HepG2 (cell line): Measurements from ENCODE around the gene NELFB. TPM values are rescaled to one million over a fixed set of nuclear protein-coding genes. Genes with fewer than 3 reads are reported as not detected.
A peak's percentile ranks its signal among the peaks of the same experiment; 100 is the strongest.

ENCODE experiments used
- ARID3A ChIP-seq: IDR thresholded peaks from 2 replicates; pipeline ENCODE4 v1.6.1; 2012; ENCODE audit warnings: low read depth, low read length, improper control_type of control experiment
- ERF ChIP-seq: IDR thresholded peaks from 2 replicates; pipeline ENCODE4 v1.6.1; 2018; ENCODE audit warnings: missing biosample characterization, missing genetic modification reagents
- EZH2 ChIP-seq: conservative IDR thresholded peaks from 2 replicates; pipeline ENCODE4 v1.6.1; 2012; ENCODE audit warnings: mild to moderate bottlenecking, low read depth, low read length, moderate library complexity
- LCORL ChIP-seq, 2 experiments: fragments of 450-650 bp in 1 of 2; sonication (generic) in 1 of 2; formaldehyde crosslinking in 1 of 2; IDR thresholded peaks; 2 replicates each; pipeline versions ENCODE4 v1.5.0 to v1.6.1; 2017 to 2020; ENCODE audit warnings: antibody characterized with exemption in 1 of 2, missing genetic modification reagents in 1 of 2
- NONO ChIP-seq, 2 experiments: fragments of 450-650 bp in 1 of 2; sonication (generic) in 1 of 2; formaldehyde crosslinking in 1 of 2; IDR thresholded peaks in 1 of 2; conservative IDR thresholded peaks in 1 of 2; 2 replicates each; pipeline versions ENCODE4 v1.6.1 to v1.8.0; 2017 to 2022; ENCODE audit warnings: mild to moderate bottlenecking in 1 of 2, missing genetic modification reagents in 1 of 2, moderate library complexity in 1 of 2
- PHB2 ChIP-seq: fragments of 450-650 bp; IDR thresholded peaks from 2 replicates; pipeline ENCODE4 v1.6.1; 2018; ENCODE audit not compliant: partially characterized antibody
- REST ChIP-seq, 2 experiments: IDR thresholded peaks; 2 replicates each; pipeline ENCODE4 v1.6.1; 2011 to 2012; ENCODE audit warnings: low read length in 2 of 2, borderline replicate concordance in 1 of 2, low read depth in 1 of 2, mild to moderate bottlenecking in 1 of 2, moderate library complexity in 1 of 2
- SIN3A ChIP-seq: IDR thresholded peaks from 2 replicates; pipeline ENCODE4 v1.6.1; 2011; ENCODE audit warnings: low read depth, mild to moderate bottlenecking, control low read depth, low read length, borderline replicate concordance
- SOX6 ChIP-seq, 2 experiments: fragments of 450-650 bp in 1 of 2; sonication (generic) in 1 of 2; formaldehyde crosslinking in 1 of 2; IDR thresholded peaks; 2 replicates each; pipeline versions ENCODE4 v1.4.0 to v1.6.1; 2017 to 2020; ENCODE audit warnings: antibody characterized with exemption in 1 of 2, mild to moderate bottlenecking in 1 of 2, missing genetic modification reagents in 1 of 2
- USF2 ChIP-seq, 2 experiments: sonication (generic) in 1 of 2; formaldehyde crosslinking in 1 of 2; IDR thresholded peaks; 2 replicates each; pipeline versions ENCODE4 v1.5.1 to v1.6.1; 2011 to 2020; ENCODE audit warnings: borderline replicate concordance in 1 of 2, low read depth in 1 of 2, low read length in 1 of 2, mild to moderate bottlenecking in 1 of 2, missing genetic modification reagents in 1 of 2, moderate library complexity in 1 of 2
- ZEB1 ChIP-seq: IDR thresholded peaks from 2 replicates; pipeline ENCODE4 v1.6.1; 2012; ENCODE audit warnings: mild to moderate bottlenecking, low read depth, inconsistent platforms; ENCODE audit not compliant: insufficient replicate concordance
- ZKSCAN1 ChIP-seq: fragments of 150-350 bp; IDR thresholded peaks from 2 replicates; pipeline ENCODE4 v1.6.1; 2014; ENCODE audit warnings: low read length
- ZMAT3 ChIP-seq: sonication (generic); formaldehyde crosslinking; conservative IDR thresholded peaks from 2 replicates; pipeline ENCODE4 v1.7.0; 2021; ENCODE audit warnings: missing genetic modification reagents
- ZNF121 ChIP-seq: sonication (generic); formaldehyde crosslinking; IDR thresholded peaks from 2 replicates; pipeline ENCODE4 v1.5.0; 2020; ENCODE audit warnings: mild to moderate bottlenecking, missing genetic modification reagents
- ZNF264 ChIP-seq: sonication (generic); formaldehyde crosslinking; IDR thresholded peaks from 2 replicates; pipeline ENCODE4 v1.4.0; 2020; ENCODE audit warnings: missing genetic modification reagents
- ZNF326 ChIP-seq: sonication (generic); formaldehyde crosslinking; IDR thresholded peaks from 2 replicates; pipeline ENCODE4 v1.4.0; 2020; ENCODE audit warnings: missing genetic modification reagents, borderline replicate concordance
- ZNF747 ChIP-seq: sonication (generic); formaldehyde crosslinking; IDR thresholded peaks from 2 replicates; pipeline ENCODE4 v1.8.1; 2023; ENCODE audit warnings: missing genetic modification reagents, mild to moderate bottlenecking, borderline replicate concordance
- ZNF773 ChIP-seq: sonication (generic); formaldehyde crosslinking; IDR thresholded peaks from 2 replicates; pipeline ENCODE4 v1.4.0; 2020; ENCODE audit warnings: missing genetic modification reagents, borderline replicate concordance
- polyA plus RNA-seq, 8 experiments: library from polyadenylated mRNA; depleted of rRNA in 3 of 8; stranded (reverse) in 7 of 8; unstranded in 1 of 8; fragments of >200 nt; fragmentation: Illumina TruSeq in 4 of 8; extraction: Trizol in 4 of 8; gene quantifications; 2 replicates each; pipeline versions ENCODE4 v1.2.1 to v1.2.3, GENCODE V29; 2011 to 2016; ENCODE audit warnings: low read depth in 4 of 8, missing spikeins in 1 of 8, mixed read lengths in 1 of 8; ENCODE audit not compliant: insufficient read depth in 1 of 8
- total RNA-seq, 5 experiments: library from RNA; depleted of rRNA; stranded (reverse); fragments of >200 nt; fragmentation: Illumina TruSeq; extraction: Trizol; gene quantifications; 2 replicates each; pipeline ENCODE4 v1.2.3, GENCODE V29; 2016; ENCODE audit warnings: low read depth in 1 of 5
- TF ChIP-seq, protein P1 (sequence below): sonication (generic); formaldehyde crosslinking; IDR thresholded peaks from 2 replicates; pipeline ENCODE4 v1.8.1; 2023; ENCODE audit warnings: mild to moderate bottlenecking, moderate library complexity, missing genetic modification reagents

NELFB gene
- total and polyA plus RNA-seq, 2 of the 13 experiments (the other 11 are each of a cell fraction or from before 2014, with no cell fraction given) = 26.5 to 45.8 TPM

DNA sequence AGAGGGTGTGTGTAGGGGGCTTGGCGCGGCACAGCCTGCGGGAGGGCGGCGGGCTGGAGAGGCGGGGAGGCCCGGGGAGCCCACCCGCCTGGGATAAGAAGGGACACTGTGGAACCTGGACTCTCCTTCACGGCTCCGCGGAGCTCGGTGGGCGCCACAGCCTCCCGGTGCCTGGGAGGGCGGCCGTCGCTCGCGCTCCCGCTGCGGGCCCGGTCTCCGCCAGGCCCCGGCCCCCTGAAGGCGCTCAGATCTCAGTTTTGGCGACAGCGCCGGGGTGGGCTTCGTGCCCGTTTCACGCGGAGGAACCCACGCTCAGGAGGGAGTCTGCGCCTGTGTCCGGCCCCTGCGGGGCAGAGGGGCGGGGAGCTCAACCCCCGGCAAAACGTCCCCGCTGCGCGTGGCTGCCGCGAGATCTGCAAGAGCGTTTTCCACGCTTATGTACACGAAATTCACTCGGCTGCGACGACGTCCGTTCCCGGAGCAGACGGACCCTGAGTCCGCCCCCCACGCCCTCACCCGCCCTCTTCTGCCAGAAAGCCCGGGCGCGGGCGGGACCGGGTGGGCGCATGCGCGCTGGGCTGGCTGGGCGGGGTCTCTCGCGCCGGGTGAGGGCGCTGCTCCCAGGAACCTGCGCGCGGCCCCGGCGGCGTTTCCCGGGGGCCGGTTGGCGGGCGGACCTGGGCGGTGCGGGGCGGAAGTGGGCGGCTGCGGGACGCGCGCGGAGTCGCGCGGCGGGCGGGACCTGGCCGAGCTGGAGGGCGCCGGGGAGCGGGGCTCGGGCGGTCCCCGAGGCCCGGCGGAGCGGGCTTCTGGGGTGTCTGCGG, at the start of gene NELFB (continued):
- no peak for TF ChIP-seq NONO (IDR thresholded peaks at IDR 0.05)
- peak; percentile 80; the same call in 1 of the 2 replicates for TF ChIP-seq NONO (CRISPR knock-in tag; conservative IDR thresholded peaks at IDR 0.05)
- TF ChIP-seq ZNF121 (CRISPR knock-in tag) = no peak
- TF ChIP-seq ZEB1 = peak; percentile 21
- TF ChIP-seq, protein P1, sequence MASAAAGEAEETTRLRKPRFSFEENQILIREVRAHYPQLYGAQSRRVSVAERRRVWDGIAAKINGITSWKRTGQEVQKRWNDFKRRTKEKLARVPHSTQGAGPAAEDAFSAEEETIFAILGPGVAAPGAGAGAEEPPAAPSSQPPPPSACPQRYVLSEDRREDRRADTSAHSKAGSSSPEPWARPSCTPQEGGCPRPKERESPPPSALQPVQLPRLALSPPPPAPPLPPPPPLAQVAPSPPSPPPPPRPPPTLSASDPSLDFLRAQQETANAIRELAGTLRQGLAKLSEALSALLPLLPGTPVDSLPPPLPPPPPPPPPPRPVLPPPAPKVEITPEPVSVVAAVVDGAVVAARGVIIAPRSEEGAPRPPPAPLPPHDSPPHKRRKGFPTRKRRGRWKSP = 0 out of 2 replicates have a peak, but pooled peaks have one; percentile 58
- TF ChIP-seq SIN3A = peak; percentile 70; the same call in 1 of the 2 replicates
- no peak for TF ChIP-seq ARID3A
- TF ChIP-seq ZKSCAN1 = no peak
- peak; percentile 21; the same call in 1 of the 2 replicates for TF ChIP-seq ZMAT3 (CRISPR knock-in tag)
- no peak for TF ChIP-seq EZH2
- TF ChIP-seq ZNF326 (CRISPR knock-in tag) = no peak
- TF ChIP-seq PHB2 = no peak
- TF ChIP-seq ZNF264 (CRISPR knock-in tag) = no peak
- peak; percentile 60 for TF ChIP-seq ERF (CRISPR knock-in tag)
- no peak for TF ChIP-seq ZNF773 (CRISPR knock-in tag)
- TF ChIP-seq SOX6 (IDR thresholded peaks at IDR 0.05) = no peak
- no peak for TF ChIP-seq SOX6 (CRISPR knock-in tag; IDR thresholded peaks at IDR 0.05)
- no peak; the same call in 1 of the 2 replicates for TF ChIP-seq ZNF747
- no peak for TF ChIP-seq LCORL (IDR thresholded peaks at IDR 0.05)
- TF ChIP-seq LCORL (CRISPR knock-in tag; IDR thresholded peaks at IDR 0.05) = no peak
- no peak for TF ChIP-seq USF2 (IDR thresholded peaks at IDR 0.05; ENCODE audit: low read depth, low read length)
- no peak for TF ChIP-seq USF2 (CRISPR knock-in tag; IDR thresholded peaks at IDR 0.05; ENCODE audit: borderline replicate concordance)
- TF ChIP-seq REST (IDR thresholded peaks at IDR 0.05; ENCODE audit: borderline replicate concordance in 1 of 2, low read depth in 1 of 2, low read length in 2 of 2) = no peak
